K562 (cell line): ENCODE data around the gene TTC16. TPM values are rescaled to one million over a fixed set of nuclear protein-coding genes. Genes with fewer than 3 reads are reported as not detected.

ENCODE experiments used
- ARID4B ChIP-seq: sonication (generic); formaldehyde crosslinking; IDR thresholded peaks from 2 replicates; pipeline ENCODE4 v1.8.0; 2022; ENCODE audit warnings: mild to moderate bottlenecking, missing genetic modification reagents
- CHAMP1 ChIP-seq: fragments of 450-650 bp; IDR thresholded peaks from 2 replicates; pipeline ENCODE4 v1.6.1; 2016; ENCODE audit warnings: mild to moderate bottlenecking
- FOXP4 ChIP-seq: sonication (generic); formaldehyde crosslinking; IDR thresholded peaks from 2 replicates; pipeline ENCODE4 v1.8.0; 2022; ENCODE audit warnings: mild to moderate bottlenecking, missing genetic modification reagents, borderline replicate concordance
- HMBOX1 ChIP-seq: sonication (generic); IDR thresholded peaks from 2 replicates; pipeline ENCODE4 v1.6.1; 2016
- ILF3 ChIP-seq: fragments of 450-650 bp; IDR thresholded peaks from 2 replicates; pipeline ENCODE4 v1.6.1; 2018; ENCODE audit warnings: antibody characterized with exemption, mild to moderate bottlenecking, moderate library complexity, borderline replicate concordance
- MAFF ChIP-seq: IDR thresholded peaks from 2 replicates; pipeline ENCODE4 v1.6.1; 2012; ENCODE audit warnings: low read length, improper control_type of control experiment
- MCM3 ChIP-seq: fragments of 450-650 bp; IDR thresholded peaks from 2 replicates; pipeline ENCODE4 v1.6.1; 2016
- MECOM ChIP-seq: fragments of 250-450 bp; sonication (Bioruptor Pico); IDR thresholded peaks from 2 replicates; pipeline ENCODE4 v1.8.0; 2022; ENCODE audit warnings: inconsistent platforms
- MTA3 ChIP-seq: fragments of 450-650 bp; formaldehyde crosslinking; IDR thresholded peaks from 2 replicates; pipeline ENCODE4 v1.6.1; 2017; ENCODE audit warnings: mild to moderate bottlenecking, borderline replicate concordance
- NCOA2 ChIP-seq, 2 experiments: fragments of 450-650 bp; IDR thresholded peaks; 2 replicates each; pipeline ENCODE4 v1.6.1; 2018; ENCODE audit warnings: mild to moderate bottlenecking in 2 of 2, moderate library complexity in 1 of 2; ENCODE audit not compliant: partially characterized antibody in 2 of 2
- NR2C1 ChIP-seq, 2 experiments: fragments of 450-650 bp; IDR thresholded peaks; 2 replicates each; pipeline ENCODE4 v1.6.1; 2017; ENCODE audit warnings: mild to moderate bottlenecking in 2 of 2, antibody characterized with exemption in 1 of 2, inconsistent platforms in 1 of 2, missing compliant biosample characterization in 1 of 2, missing genetic modification characterization in 1 of 2
- NUFIP1 ChIP-seq: fragments of 450-650 bp; IDR thresholded peaks from 2 replicates; pipeline ENCODE4 v1.6.1; 2018; ENCODE audit not compliant: partially characterized antibody
- RBM34 ChIP-seq: fragments of 200-400 bp; formaldehyde crosslinking; IDR thresholded peaks from 2 replicates; pipeline ENCODE4 v1.6.1; 2018; ENCODE audit warnings: low read length, borderline replicate concordance; ENCODE audit not compliant: insufficient read depth
- SNAPC5 ChIP-seq: fragments of 250-450 bp; sonication (Bioruptor Pico); IDR thresholded peaks from 2 replicates; pipeline ENCODE4 v1.8.0; 2021; ENCODE audit warnings: moderate library complexity, mild to moderate bottlenecking, inconsistent platforms
- WHSC1 ChIP-seq: IDR thresholded peaks from one replicate; pipeline ENCODE4 v1.6.1; 2012; ENCODE audit warnings: low read length, control low read depth, inconsistent platforms
- ZNF280A ChIP-seq: fragments of 450-650 bp; IDR thresholded peaks from 2 replicates; pipeline ENCODE4 v1.6.1; 2018; ENCODE audit warnings: mild to moderate bottlenecking, low read depth; ENCODE audit not compliant: partially characterized antibody
- polyA plus RNA-seq, 8 experiments: library from polyadenylated mRNA; depleted of rRNA in 4 of 8; stranded (reverse) in 5 of 8; unstranded in 3 of 8; fragments of >200 nt; fragmentation: Nextera tagmentation in 2 of 8; fragmentation: Illumina TruSeq in 1 of 8; extraction: Ambion mirVana in 2 of 8; extraction: Trizol in 1 of 8; gene quantifications; 2 replicates each; pipeline versions ENCODE4 v1.2.1 to v1.2.3, GENCODE V29; 2011 to 2014; ENCODE audit warnings: inconsistent platforms in 1 of 8, missing spikeins in 1 of 8
- total RNA-seq, 7 experiments: library from RNA; depleted of rRNA in 6 of 7; stranded (reverse); fragments of >200 nt in 6 of 7; fragmentation: Illumina TruSeq in 2 of 7; extraction: Trizol in 2 of 7; gene quantifications; 2 replicates each; pipeline versions ENCODE4 v1.2.1 to v1.2.3, GENCODE V29; 2011 to 2021; ENCODE audit warnings: low replicate concordance in 1 of 7

The TTC16 gene
- total and polyA plus RNA-seq, 9 of the 15 experiments (the other 6 are each of a cell fraction or from before 2014, with no cell fraction given), result 0.11 TPM; not detected in 8

GRCh38 chr9:127770905-127771569 is 55.2 kb downstream of the TTC16 start (continued):
- TF ChIP-seq SNAPC5 (CRISPR knock-in tag), result no peak
- TF ChIP-seq FOXP4 (CRISPR knock-in tag), result no peak
- no peak for TF ChIP-seq NCOA2 (IDR thresholded peaks at IDR 0.05; ENCODE audit: partially characterized antibody in 2 of 2)
- TF ChIP-seq ARID4B, result no peak
- no peak for TF ChIP-seq RBM34
- TF ChIP-seq WHSC1, result no peak
- no peak for TF ChIP-seq MCM3
- no peak for TF ChIP-seq MECOM (CRISPR knock-in tag)
- no peak for TF ChIP-seq MAFF
- TF ChIP-seq ZNF280A, result no peak
- peak; percentile 56; the same call in 1 of the 2 replicates for TF ChIP-seq MTA3
- TF ChIP-seq NUFIP1, result no peak
- TF ChIP-seq HMBOX1, result no peak
- no peak for TF ChIP-seq CHAMP1
- TF ChIP-seq ILF3, result no peak
- TF ChIP-seq NR2C1 (IDR thresholded peaks at IDR 0.05), result no peak
- no peak for TF ChIP-seq NR2C1 (tag; IDR thresholded peaks at IDR 0.05)
